HL-60 (cell line): ENCODE data around the gene DDAH1.

Source experiments
- DNase-seq, 2 experiments: peaks; one replicate each; pipeline ENCODE4 v3.0.0-alpha.2; 2010 to 2020; ENCODE audit warnings: low read depth in 1 of 2, low spot score in 1 of 2
- H3K27ac ChIP-seq: fragments of 250-450 bp; sonication (Bioruptor Pico); replicated peaks from 2 replicates; pipeline ENCODE4 v1.5.1; 2020; ENCODE audit warnings: mild to moderate bottlenecking, moderate library complexity
- H3K27me3 ChIP-seq: fragments of 250-450 bp; sonication (Bioruptor Pico); 2 replicates; pipeline ENCODE4 v1.5.1; 2021; ENCODE audit warnings: mild to moderate bottlenecking, moderate library complexity; ENCODE audit not compliant: insufficient read depth, poor library complexity, severe bottlenecking
- H3K4me3 ChIP-seq: replicated peaks from 2 replicates; pipeline ENCODE4 v1.5.1; 2011; ENCODE audit warnings: mild to moderate bottlenecking, control low read depth, low read length; ENCODE audit not compliant: insufficient read depth
- CTCF ChIP-seq: IDR thresholded peaks from one replicate; pipeline ENCODE4 v1.5.1; 2011; ENCODE audit warnings: low read length, control low read depth, inconsistent platforms; ENCODE audit not compliant: insufficient read depth
- GABPA ChIP-seq: IDR thresholded peaks from 2 replicates; pipeline ENCODE4 v1.6.1; 2012; ENCODE audit warnings: low read depth
- POLR2AphosphoS5 ChIP-seq: IDR thresholded peaks from 2 replicates; pipeline ENCODE4 v1.6.1; 2012; ENCODE audit warnings: low read depth
- REST ChIP-seq: IDR thresholded peaks from 2 replicates; pipeline ENCODE4 v1.6.1; 2012; ENCODE audit warnings: low read depth; ENCODE audit not compliant: insufficient replicate concordance
- SPI1 ChIP-seq: IDR thresholded peaks from 2 replicates; pipeline ENCODE4 v1.6.1; 2012; ENCODE audit warnings: low read depth, mild to moderate bottlenecking, borderline replicate concordance

DDAH1 gene

GRCh38 chr1:85417876-85418275, 47.1 kb downstream of the DDAH1 start:
- Histone ChIP-seq H3K27ac (no peak overlapping the region), H3K27me3 (no peaks in the 10 kb centered on the region), H3K4me3 (no peak overlapping the region)
- DNase-seq, result no peak
- TF ChIP-seq CTCF (no peak), POLR2AphosphoS5 (no peak), SPI1 (no peak), REST (no peak), GABPA (no peak)

GRCh38 chr1:85417017-85417416, 47.9 kb downstream of the DDAH1 start:
- H3K27me3 ChIP-seq, result no peaks in the 10 kb centered on the region
- no peak for TF ChIP-seq SPI1
- no peak for TF ChIP-seq CTCF
- no peak for TF ChIP-seq REST
- no peak for TF ChIP-seq POLR2AphosphoS5
- no peak for TF ChIP-seq GABPA
- no peak for DNase-seq
- no peak overlapping the region for H3K27ac ChIP-seq
- H3K4me3 ChIP-seq, result no peak overlapping the region

GRCh38 chr1:85413169-85413568, 51.8 kb downstream of the DDAH1 start:
- Histone ChIP-seq H3K27me3 (no peaks in the 10 kb centered on the region), H3K27ac (no peak overlapping the region), H3K4me3 (no peak overlapping the region)
- TF ChIP-seq REST, result no peak
- TF ChIP-seq SPI1, result no peak
- no peak for TF ChIP-seq GABPA
- TF ChIP-seq POLR2AphosphoS5, result no peak
- TF ChIP-seq CTCF, result no peak
- no peak for DNase-seq
